Fibroblast of skin of left biceps (primary cell): ENCODE data around the gene PTGER4.
"Not testable (repeated sequence)": the region's sequence is repeated elsewhere in the genome, so short reads cannot be mapped to it uniquely, and the experiment has no call there.

Experiments
- DNase-seq, 2 experiments: peaks; one replicate each; pipeline ENCODE4 v3.0.0-alpha.2; 2013; ENCODE audit warnings: low read depth in 2 of 2

PTGER4 gene

DNA sequence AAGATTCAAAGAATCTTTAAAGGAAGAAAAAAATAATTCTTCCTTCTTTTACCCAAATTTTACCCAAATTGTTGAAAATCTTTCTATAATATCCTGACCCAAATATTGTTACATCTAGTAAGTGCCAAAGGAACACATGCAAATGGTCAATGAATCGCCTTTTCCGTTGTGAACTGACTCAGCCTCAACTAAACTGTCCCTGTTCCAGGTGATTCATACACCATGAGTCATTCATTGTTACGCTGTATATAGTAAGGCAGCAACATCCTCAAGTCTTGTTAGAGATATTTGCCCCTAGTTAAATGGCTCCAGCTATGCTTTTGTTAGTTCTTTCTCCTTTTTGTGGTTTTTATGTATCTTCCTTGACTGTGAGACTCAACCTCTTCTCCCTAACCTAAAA, 9.7 kb downstream of the PTGER4 start:
- peak; percentile 77 to 82 for DNase-seq

DNA sequence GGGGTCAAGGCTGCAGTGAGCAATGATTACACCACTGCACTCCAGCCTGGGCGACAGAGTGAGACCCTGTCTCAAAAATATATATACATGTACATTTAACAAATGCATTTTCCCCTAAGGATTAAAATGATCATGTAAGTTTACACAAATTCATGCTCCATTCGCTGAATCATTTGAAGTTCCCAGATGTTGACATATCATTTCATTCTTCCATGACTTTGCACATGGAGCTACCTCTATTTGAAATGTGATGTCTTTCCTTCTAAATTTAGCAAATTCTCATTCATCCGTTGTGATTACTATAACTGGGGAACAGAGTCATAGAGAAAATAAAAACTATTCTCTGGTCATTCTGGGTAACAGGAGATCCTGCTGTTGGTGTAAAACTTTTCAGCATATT, 10.6 kb downstream of the PTGER4 start:
- no peak for DNase-seq

DNA sequence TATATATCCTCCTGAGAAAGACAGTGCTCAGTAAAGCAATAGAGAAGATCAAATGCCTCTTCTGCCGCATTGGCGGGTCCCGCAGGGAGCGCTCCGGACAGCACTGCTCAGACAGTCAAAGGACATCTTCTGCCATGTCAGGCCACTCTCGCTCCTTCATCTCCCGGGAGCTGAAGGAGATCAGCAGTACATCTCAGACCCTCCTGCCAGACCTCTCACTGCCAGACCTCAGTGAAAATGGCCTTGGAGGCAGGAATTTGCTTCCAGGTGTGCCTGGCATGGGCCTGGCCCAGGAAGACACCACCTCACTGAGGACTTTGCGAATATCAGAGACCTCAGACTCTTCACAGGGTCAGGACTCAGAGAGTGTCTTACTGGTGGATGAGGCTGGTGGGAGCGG, 12.2 kb downstream of the PTGER4 start:
- no peak for DNase-seq

DNA sequence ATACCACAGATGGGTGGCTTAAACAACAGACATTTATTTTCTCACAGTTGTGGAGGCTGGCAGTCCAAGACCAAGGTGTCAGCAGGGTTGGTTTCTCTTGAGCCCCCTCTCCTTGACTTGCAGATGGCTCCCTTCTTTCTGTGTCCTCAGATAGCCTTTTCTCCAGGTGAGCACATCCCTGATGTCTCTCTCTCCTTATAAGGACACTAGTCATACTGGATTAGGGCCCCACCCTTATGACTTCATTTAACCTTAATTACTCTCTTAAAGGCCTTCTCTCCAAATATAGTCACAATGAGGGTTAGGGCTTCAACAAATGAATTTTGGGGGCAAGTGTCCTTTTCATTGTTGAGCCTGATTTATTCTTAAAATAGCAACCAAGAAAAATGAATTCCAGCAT, 14.7 kb downstream of the PTGER4 start:
- DNase-seq: no peak

DNA sequence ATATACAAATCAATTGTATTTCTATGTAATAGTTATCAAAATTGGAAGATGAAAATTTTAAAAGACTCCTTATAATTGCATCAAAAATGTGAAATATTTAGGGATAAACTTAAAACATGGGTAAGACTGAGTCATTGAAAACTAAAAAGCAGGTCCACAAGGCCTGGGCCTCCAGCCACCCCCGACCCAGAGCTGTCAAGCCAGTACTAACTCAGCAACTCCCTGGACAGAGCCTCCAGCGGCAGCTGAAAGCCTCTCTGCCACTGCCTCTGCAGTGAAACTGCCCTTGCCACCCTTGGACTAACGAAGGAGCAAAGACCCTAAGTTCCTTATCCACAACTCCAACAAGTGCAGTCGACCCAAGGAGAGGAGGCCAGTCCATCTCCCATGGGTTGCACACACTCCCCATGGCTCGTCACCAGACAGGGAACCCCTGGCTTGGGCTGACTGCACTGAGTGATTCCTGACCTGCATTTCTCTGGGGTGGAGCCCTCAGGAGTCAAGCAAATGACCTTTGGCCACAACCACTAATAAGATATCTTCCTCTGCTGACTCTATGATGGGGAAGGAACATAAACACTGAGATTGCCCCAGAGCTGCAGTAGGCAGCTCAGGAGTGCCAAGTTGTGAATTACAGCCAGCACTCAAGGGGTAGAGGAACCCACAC, 20.5 kb downstream of the PTGER4 start:
- DNase-seq: no peak

DNA sequence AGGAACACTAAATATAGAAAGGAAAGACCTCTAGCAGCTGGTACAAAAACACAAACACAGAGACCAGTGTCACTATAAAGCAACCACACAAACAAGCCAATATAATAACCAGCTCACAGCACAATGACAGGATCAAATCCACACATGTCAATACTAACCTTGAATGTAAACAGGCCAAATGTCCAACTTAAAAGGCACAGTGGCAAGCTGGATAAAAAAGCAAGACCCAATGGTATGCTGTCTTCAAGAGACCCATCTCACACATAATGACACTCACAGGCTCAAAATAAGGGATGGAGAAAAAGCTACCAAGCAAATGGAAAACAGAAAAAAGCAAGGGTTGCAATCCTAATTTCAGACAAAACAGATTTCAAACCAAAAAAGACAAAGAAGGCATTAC, 22.3 kb downstream of the PTGER4 start:
- DNase-seq: not testable (repeated sequence)

DNA sequence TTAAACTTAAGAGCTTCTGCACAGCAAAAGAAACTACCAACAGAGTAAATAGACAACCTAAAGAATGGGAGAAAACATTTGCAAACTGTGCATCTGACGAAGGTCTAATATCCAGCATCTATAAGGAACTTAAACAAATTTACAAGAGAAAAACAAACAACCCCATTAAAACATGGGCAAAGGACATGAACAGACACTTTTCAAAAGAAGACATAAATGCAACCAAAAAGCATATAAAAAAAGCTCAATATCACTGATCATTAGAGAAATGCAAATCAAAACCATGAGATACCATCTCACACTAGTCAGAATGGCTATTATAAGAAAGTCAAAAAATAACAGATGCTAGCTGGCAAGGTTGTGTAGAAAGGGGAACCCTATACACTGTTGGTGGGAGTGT, 25.8 kb downstream of the PTGER4 start:
- not testable (repeated sequence) for DNase-seq

DNA sequence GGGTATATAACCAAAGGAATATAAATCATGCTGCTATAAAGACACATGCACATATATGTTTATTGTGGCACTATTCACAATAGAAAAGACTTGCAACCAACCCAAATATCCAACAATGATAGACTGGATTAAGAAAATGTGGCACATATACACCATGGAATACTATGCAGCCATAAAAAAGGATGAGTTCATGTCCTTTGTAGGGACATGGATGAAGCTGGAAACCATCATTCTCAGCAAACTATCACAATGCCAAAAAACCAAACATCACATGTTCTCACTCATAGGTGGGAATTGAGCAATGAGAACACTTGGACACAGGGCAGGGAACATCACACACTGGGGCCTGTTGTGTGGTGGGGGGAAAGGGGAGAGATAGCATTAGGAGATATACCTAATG, 30.9 kb downstream of the PTGER4 start:
- DNase-seq: not testable (repeated sequence)

DNA sequence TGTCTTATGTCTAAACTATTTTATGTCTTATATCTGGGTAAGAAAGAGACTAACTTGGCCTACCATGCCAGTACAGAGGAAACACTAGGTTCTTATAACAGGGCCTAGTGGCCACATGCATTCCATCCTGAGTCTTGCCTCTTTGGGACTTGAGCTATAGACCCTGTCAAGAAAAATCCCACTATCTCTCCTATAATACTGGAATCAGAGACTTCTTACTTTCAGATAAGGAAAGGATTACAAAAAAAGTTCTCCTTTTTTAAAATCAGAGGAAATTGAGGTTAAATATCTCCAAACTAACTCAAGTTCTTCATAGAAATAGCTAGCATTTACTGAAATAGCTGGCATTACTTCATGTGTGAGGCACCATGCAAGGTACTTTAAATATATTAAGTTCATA, 34.3 kb downstream of the PTGER4 start:
- no peak for DNase-seq

DNA sequence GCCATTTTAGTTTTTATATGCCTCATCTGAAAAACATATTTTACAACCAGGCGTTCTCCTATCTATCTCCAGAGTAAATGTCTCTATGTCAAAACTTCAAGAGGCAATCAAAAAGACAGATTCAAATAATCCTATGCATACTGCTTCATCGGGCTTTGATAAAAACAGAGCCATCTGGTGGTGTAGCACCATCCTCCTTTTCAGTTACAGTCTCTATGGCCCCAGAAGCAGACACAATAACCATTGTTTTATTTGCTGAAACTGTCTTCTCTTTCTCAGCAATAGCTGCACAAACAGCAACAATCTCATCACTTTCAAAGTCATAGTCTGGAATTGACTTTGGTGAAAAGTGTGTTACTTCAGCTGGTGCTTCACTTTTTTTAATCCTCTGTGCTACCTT, 36.3 kb downstream of the PTGER4 start:
- no peak for DNase-seq

DNA sequence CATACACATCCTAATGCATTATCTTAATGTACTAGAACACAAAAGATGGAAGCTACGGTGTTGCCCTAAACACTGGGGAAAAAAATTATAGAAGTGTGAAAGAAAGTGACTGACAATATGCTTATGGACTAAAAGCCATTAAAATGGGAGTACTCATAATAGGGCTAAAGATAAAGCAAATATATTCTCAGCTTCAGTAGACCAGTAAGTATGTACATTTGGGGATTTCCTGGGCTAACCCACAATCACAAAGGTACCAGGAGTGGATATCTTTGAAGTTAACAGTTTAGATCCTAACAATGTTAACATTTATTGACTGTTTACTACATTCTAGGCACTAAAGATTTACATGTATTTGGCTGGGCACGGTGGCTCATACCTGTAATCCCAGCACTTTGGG, 36.9 kb downstream of the PTGER4 start:
- DNase-seq: no peak

DNA sequence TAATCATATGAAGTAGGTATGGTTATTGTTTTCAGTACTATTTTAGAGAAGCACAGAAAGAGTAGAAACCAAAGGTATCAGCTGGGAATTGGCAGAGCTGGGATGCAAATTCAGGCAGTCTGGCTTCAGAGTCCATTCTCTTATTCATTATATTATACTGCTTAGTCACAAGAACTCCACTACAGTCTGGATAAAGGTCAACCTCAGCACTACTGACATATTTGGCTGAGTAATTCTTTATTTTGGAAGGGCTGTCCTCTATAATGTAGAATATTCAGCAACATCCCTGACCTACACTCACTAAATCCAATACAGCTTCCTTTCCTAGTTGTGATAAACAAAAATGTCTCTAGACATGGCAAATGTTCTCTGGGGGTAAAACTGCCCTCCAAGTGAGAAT, 37.6 kb downstream of the PTGER4 start:
- DNase-seq: peak in 1 of 2 experiments; percentile 3

DNA sequence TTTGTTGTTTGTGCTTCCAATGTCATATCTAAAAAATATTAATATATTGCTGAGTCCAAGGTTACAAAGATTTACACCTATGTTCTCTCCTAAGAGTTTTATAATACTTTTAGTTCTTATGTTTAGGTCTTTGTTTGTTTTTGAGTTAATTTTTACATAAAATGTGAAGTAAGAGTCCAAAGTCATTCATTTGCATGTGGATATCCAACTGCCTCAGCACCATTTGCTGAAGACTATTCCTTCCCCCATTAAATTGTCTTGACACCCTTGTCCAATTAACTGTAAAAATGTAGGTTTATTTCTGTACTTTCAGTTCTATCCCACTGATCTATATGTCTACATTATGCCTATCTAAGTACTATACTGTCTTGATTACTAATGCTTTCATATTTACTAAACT, 40.4 kb downstream of the PTGER4 start:
- no peak for DNase-seq

DNA sequence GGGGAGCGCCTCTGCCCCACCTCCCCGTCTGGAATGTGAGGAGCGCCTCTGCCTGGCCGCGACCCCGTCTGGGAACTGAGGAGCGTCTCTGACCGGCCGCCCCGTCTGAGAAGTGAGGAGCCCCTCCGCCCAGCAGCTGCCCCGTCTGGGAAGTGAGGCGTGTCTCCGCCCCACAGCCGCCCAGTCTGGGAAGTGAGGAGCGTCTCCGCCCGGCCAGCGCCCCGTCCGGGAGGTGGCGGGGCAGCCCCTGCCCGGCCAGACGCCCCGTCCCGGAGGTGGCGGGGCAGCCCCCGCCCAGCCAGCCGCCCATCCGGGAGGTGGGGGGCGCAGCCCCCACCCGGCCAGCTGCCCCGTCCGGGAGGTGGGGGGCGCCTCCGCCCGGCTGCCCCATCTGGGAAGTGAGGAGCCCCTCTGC, 42.8 kb downstream of the PTGER4 start:
- DNase-seq: not testable (repeated sequence)

DNA sequence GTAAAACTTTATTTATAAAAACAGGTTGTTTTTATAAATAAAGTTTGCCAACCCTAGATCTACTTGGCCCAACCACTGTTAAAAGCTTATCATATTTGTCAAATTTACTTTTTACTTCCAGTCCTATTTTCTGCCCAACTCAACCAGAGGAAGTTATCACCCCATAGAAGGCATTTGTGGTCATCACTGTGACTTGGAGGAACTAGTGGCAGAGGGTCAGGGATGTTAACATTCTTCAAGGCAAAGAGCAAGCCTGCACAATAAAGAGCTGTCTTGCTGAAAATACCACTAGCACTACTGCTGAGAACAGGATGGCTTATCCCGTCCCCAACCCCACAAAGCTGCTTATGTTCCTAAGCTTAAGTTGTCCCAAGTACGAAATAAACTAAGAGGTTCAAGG, 53.7 kb downstream of the PTGER4 start:
- DNase-seq: no peak

DNA sequence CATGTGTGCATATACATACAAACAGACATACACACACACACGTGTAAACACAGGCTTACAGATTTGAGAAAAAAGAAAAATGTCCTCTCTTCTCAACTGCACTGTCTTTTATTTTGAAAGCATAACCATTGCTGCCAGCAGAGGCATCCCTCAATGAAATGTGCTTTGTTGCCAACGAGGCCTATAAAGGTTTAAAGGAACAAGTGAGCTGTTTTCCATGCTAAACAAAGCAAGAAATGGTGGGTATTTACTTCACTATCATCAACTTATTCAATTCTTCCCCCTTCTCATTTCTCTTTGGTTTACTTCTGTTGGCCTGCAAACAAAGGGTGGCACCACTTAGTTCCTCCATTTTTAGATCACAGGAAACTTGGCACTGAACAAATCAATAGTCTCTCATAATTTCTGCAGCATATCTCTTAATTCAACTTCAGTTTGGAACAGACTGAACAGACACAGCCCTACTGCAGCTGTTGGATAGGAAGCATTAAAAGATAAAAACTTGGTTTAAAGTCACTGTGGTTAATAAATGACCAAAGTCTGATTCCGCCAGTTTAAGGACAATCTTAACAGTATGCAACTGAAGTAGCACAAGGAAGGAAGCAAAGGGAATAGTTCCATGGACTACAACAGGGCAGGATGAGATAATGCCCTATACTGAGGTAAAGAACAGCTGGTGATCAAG, 54.3 kb downstream of the PTGER4 start:
- no peak for DNase-seq

DNA sequence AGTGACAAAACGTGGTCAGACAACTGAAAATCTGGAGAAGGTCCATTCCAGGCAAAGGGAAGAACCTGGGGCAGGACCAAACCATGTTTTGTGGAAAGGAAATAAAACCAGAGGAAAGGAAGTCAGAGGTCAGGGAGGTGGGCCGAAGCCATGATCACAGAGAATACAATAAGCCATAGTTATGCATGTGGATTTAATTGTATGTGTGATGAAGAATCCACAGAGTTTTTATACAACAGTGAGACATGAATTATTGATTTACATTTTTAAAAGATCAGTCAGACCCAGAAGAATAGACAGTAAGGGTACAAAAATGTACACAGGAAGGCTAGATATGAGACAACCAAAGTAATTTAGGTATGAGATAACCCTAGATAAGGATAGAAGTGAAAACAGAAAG, 55.3 kb downstream of the PTGER4 start:
- peak; percentile 19 to 40 for DNase-seq

DNA sequence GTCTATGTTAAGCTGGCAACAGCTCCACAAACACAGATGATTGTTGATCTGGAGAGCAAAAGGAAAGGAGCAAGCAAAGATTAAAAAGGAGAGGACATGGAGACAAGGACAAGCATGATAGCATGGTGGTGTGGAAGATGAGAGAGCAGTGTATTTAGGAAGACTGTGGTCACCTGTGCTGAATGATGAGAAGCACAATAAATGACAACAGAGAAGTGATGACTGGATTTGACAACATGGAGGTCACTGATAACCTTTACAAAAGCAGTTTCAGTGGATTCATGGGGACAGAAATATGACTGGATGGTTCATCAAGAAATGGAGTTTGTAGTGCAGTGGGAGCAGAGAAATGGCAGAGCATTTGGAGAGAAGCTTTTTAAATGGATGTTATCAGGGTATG, 55.9 kb downstream of the PTGER4 start:
- DNase-seq: no peak

DNA sequence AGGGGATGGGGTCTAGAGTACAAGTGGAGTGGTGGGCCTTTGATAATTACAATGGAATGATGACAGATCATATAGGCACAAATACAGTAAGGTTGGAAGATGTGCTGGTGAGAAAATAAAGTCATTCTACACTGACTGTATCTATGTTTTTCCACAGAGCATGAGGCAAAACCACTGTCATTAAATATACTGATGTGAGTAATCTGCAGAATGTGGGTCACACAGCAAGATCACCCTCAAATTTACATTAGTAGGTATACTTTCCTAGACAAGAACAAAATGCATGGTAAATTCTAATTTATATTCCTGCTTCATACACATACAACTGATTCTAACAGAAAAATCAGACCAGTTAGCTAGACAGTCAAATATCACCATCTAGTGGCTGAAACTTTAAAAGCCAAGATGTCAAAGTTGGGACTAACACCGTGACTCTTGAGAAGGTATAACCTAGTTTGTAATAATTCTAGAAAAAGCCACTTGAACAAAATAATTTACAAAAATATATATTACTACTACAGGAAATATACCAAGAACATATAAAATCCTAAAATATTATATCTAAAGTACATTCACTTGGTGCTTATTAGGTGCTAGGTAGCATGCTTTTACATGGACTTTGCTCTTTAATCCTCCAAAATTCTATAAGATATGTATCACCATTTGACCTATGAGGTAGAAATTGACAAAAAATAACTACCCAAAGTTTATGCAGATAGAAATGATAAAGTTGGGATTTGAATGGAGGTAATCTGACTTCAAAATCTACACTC, 56.6 kb downstream of the PTGER4 start:
- peak; percentile 25 to 32 for DNase-seq

DNA sequence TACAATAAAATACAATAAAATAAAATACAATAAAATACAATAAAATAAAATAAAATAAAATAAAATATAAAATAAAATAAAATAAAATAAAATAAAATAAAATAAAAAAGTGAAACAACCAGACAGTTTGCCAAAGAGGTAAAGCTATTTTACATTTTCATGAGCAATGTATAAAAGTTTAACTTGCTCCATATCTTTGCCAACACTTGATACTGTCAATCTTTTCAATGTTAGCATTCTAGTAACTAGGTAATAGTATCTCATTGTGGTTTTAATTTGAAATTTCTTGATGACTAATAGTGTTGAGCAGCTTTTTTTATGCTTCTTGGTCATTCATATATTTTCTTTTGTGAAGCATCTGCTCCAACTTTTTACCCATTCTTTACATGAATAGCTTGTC, 58.8 kb downstream of the PTGER4 start:
- DNase-seq: no peak
